Ovary (tissue), 9 donors: ENCODE measurements around the gene SH3RF3. TPM values are rescaled to one million over a fixed set of nuclear protein-coding genes. Genes with fewer than 3 reads are reported as not detected.

Source experiments
- DNase-seq, 5 donors: peaks; one replicate each; pipeline ENCODE4 v3.0.0-alpha.2; 2019 to 2020
- H3K27ac ChIP-seq, 2 donors: fragments of 200-600 bp; one replicate each; pipeline versions ENCODE4 v1.5.1 to v1.8.0; 2019 to 2022
- H3K27me3 ChIP-seq: fragments of 200-600 bp; one replicate; pipeline ENCODE4 v1.8.0; 2022
- H3K36me3 ChIP-seq: fragments of 200-600 bp; sonication (generic); one replicate; pipeline ENCODE4 v1.5.1; 2019
- H3K4me1 ChIP-seq: one replicate; pipeline ENCODE4 v1.8.1; 2013; ENCODE audit warnings: mild to moderate bottlenecking, moderate library complexity; ENCODE audit not compliant: insufficient read depth
- H3K4me3 ChIP-seq: fragments of 200-600 bp; sonication (generic); one replicate; pipeline ENCODE4 v1.5.1; 2017
- H3K9me3 ChIP-seq, 2 donors: fragments of 200-600 bp in 1 of 2; sonication (generic) in 1 of 2; one replicate each; pipeline versions ENCODE4 v1.5.1 to v1.8.1; 2013 to 2019; ENCODE audit warnings: mild to moderate bottlenecking in 1 of 2, moderate library complexity in 1 of 2
- EP300 ChIP-seq: sonication (generic); formaldehyde crosslinking; IDR thresholded peaks from one replicate; pipeline ENCODE4 v1.6.1; 2017; ENCODE audit warnings: antibody characterized with exemption
- POLR2A ChIP-seq: fragments of 450-650 bp; IDR thresholded peaks from one replicate; pipeline ENCODE4 v1.6.1; 2017; ENCODE audit warnings: antibody characterized with exemption, mild to moderate bottlenecking, moderate library complexity
- WGBS, 3 donors: extraction: QIAGEN DNeasy Blood & Tissue Kit in 1 of 3; methylation state at CpG; one replicate each; pipeline versions ENCODE4 v1.1.5 to v1.1.7; 2013 to 2017; 5-methylcytosine and 5-hydroxymethylcytosine counted together
- intact Hi-C, 4 donors: fragments of 100-400 bp; cut with DNase I; formaldehyde crosslinking; loops; one replicate each; pipeline versions ENCODE4 v1.11.0 to v1.15.1; 2022 to 2023
- polyA plus RNA-seq, 2 donors: library from polyadenylated mRNA; stranded (reverse); fragments of 200-250 nt in 1 of 2; fragments of 350-450 nt in 1 of 2; fragmentation: Illumina TruSeq in 1 of 2; extraction: RNeasy Lipid Tissue Mini Kit (QIAGEN cat#74804) in 1 of 2; gene quantifications; one replicate each; pipeline ENCODE4 v1.2.3, GENCODE V29; 2013 to 2014
- total RNA-seq, 7 donors: library from RNA; depleted of rRNA in 2 of 7; stranded (reverse); fragments of >200 nt in 2 of 7; fragmentation: NEBNext Ultra II Directional in 3 of 7; extraction: Animal tissue kit (Norgen Biotek cat#: 25700) in 3 of 7; gene quantifications; one replicate each; pipeline versions ENCODE4 v1.1.0 to v1.2.4, GENCODE V29; 2016 to 2023
- TF ChIP-seq, protein P1 (sequence below), 3 donors: fragments of 450-650 bp in 2 of 3; fragments of 200-600 bp in 1 of 3; IDR thresholded peaks; one replicate each; pipeline versions ENCODE4 v1.5.1 to v1.8.0; 2016 to 2022; ENCODE audit warnings: antibody characterized with exemption in 3 of 3, mild to moderate bottlenecking in 1 of 3
- donor health status: DM: no; HTN: no; CAD: no; lungs with moderate emphysema.
- donor health status: DM: no; HTN: no; CAD: no.
- donor health status: Bipolar disorder and iron deficiency.
- donor health status: DM: yes; HTN: yes; CAD: no.
- donor health status: DM: no; HTN: no; CAD: no.
- donor health status: DM: yes; HTN: yes; CAD: no.

Gene SH3RF3
- total and polyA plus RNA-seq, 9 donors: 2.7 to 10.1 (median 4.5) TPM

DNA sequence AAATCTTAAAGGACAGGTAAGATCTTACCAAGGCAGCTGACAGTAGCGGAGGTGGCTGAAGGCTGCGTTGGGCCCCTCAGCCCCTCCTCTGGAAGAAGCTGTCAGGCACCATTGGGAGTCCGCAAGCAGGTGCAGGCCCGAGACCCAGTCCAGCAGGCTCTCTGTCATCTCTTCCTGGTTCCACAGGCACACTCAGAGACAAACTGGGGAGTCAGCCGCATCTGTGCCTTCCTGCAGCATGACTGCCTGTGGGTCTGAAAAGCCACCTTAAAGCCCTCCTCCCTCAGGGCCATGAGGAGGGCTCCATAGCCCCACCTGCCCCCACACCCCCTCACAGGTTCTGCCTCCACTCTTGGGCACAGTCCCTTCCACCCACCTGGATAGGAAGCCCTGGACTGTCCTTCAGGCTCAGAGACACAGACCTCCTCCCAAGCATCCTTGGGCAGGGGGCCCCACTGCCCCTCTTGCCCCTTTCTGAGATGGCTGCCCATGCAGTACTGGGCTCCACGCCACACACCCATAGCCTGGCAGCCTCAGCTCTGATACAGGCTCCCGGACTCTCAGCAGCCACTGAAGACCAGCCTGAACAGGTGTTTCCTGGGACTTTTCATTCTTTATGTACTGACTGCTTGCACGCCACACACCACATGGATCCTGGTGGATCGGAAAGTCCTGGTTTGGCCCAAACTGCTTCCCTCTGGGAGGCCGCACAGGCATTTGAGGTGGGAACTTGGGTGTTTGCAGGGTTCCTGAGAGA lies 245.0 kb downstream of the SH3RF3 start:
- Histone ChIP-seq H3K4me3 (no peak overlapping the region), H3K27me3 (no peaks in the 10 kb centered on the region), H3K9me3 (no peaks in the 10 kb centered on the region), H3K27ac (no peak overlapping the region), H3K36me3 (no peaks in the 10 kb centered on the region), H3K4me1 (no peaks in the 10 kb centered on the region)
- DNase-seq: peak in 3 of 5 donors; percentile 4 to 19 (median 5)
- 82 to 92% (median 92%) methylated on average over 10 of the region's 10 CpGs for WGBS, 3 donors
- TF ChIP-seq EP300: no peak
- TF ChIP-seq POLR2A: no peak
- TF ChIP-seq, protein P1, sequence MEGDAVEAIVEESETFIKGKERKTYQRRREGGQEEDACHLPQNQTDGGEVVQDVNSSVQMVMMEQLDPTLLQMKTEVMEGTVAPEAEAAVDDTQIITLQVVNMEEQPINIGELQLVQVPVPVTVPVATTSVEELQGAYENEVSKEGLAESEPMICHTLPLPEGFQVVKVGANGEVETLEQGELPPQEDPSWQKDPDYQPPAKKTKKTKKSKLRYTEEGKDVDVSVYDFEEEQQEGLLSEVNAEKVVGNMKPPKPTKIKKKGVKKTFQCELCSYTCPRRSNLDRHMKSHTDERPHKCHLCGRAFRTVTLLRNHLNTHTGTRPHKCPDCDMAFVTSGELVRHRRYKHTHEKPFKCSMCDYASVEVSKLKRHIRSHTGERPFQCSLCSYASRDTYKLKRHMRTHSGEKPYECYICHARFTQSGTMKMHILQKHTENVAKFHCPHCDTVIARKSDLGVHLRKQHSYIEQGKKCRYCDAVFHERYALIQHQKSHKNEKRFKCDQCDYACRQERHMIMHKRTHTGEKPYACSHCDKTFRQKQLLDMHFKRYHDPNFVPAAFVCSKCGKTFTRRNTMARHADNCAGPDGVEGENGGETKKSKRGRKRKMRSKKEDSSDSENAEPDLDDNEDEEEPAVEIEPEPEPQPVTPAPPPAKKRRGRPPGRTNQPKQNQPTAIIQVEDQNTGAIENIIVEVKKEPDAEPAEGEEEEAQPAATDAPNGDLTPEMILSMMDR (IDR thresholded peaks at IDR 0.05): no peak
- intact Hi-C loops: no loop called here

DNA sequence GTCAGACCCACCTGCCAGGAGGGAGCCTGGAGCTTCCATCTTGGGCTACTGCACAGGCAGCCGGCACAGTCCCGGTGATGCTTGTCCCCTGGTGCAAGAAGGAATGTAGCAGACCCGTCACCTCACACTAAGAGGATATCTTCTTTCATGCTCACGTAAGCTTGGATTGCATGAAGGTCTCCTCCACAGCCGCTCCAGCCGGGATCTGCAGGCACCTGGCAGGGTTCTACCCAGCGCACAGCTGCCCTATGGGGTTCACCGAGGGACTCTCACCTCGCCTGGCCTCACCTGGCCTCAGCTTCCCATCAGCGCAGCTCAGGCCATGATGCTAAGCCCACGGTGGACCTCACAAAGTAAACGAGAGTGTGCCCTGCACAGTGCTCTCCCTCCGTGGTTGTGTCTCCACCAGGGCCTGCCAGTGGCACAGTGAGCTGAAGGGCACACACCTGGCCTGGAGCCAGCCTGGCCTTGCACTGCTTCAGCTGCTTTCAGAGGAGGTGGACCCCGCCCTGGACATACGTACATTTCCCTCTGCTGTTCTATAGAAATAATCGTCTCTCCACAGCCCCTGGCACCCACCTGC lies 245.6 kb downstream of the SH3RF3 start:
- no peaks in the 10 kb centered on the region for H3K4me1 ChIP-seq
- no peaks in the 10 kb centered on the region for H3K36me3 ChIP-seq
- H3K27ac ChIP-seq: no peak overlapping the region
- no peaks in the 10 kb centered on the region for H3K27me3 ChIP-seq
- DNase-seq: peak in 1 of 5 donors; percentile 27
- H3K4me3 ChIP-seq: no peak overlapping the region
- no peaks in the 10 kb centered on the region for H3K9me3 ChIP-seq
- TF ChIP-seq EP300 (no peak), POLR2A (no peak)
- TF ChIP-seq, protein P1 (IDR thresholded peaks at IDR 0.05): no peak
- 92 to 97% (median 95%) methylated on average over 16 of the region's 16 CpGs for WGBS, 3 donors
- intact Hi-C loops: no loop called here

DNA sequence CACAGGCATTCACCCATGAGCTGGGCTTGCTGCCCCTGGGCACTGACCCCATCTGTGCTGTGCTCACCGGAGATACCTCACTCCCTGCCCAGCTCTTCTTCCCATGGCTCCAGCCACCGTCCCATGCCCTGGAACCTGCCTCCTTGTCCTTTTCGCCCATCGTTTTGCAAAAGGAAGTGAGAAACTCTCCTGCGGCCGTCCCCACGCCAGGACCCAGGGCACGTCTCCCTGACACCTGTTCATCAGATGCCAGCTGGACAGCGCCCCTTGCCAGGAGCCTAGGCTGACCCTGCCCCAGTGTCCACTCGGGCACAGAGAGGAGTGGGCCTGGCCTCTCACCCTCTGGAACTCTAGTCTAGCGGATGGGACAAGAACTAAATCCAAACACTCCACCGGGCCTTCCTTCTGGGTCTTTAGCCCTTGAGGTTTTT lies 246.1 kb downstream of the SH3RF3 start:
- WGBS, 3 donors: 89 to 96% (median 95%) methylated on average over 12 of the region's 12 CpGs
- Histone ChIP-seq H3K36me3 (no peaks in the 10 kb centered on the region), H3K4me3 (no peak overlapping the region), H3K9me3 (no peaks in the 10 kb centered on the region), H3K27me3 (no peaks in the 10 kb centered on the region), H3K27ac (no peak overlapping the region), H3K4me1 (no peaks in the 10 kb centered on the region)
- no peak for TF ChIP-seq POLR2A
- TF ChIP-seq EP300: no peak
- TF ChIP-seq, protein P1 (IDR thresholded peaks at IDR 0.05): no peak
- intact Hi-C loops: no loop called here
- peak in 2 of 5 donors; percentile 6 to 31 for DNase-seq

DNA sequence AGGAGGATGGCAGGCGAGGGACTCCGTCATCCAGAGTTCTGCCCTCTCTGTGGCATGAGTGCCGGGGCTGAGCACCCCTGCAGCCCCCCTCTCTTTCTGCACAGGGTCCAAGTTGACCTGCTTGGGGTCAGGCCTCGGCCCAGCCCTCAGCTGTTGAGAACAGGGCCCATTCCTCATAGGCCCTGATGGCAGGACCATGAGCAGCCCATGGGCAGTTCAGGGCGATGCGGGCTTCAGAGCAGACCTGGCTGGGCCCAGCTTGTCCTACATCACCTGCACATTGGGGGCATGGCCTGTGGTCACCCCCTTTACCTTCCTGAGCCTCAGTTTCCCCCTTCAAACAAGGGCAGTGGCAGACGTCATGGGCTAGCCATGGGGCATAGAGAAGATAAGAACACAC lies 246.7 kb downstream of the SH3RF3 start:
- intact Hi-C loops: no loop called here
- no peak overlapping the region for H3K27ac ChIP-seq
- TF ChIP-seq, protein P1 (IDR thresholded peaks at IDR 0.05): no peak
- H3K4me1 ChIP-seq: no peaks in the 10 kb centered on the region
- WGBS, 3 donors: 96 to 99% (median 96%) methylated on average over 7 of the region's 7 CpGs
- no peaks in the 10 kb centered on the region for H3K9me3 ChIP-seq
- H3K4me3 ChIP-seq: no peak overlapping the region
- H3K27me3 ChIP-seq: no peaks in the 10 kb centered on the region
- no peaks in the 10 kb centered on the region for H3K36me3 ChIP-seq
- DNase-seq: peak in 2 of 5 donors; percentile 6 to 21
